Spleen (tissue), 3 donors: ENCODE data around the gene RGS19.
A peak's percentile ranks its signal among the peaks of the same experiment; 100 is the strongest.

Experiments
- POLR2A ChIP-seq, 3 donors: fragments of 450-650 bp; IDR thresholded peaks; one replicate each; pipeline ENCODE4 v1.5.1; 2017; ENCODE audit warnings: antibody characterized with exemption in 3 of 3, mild to moderate bottlenecking in 1 of 3
- POLR2AphosphoS5 ChIP-seq, 3 donors: sonication (generic); formaldehyde crosslinking; IDR thresholded peaks; one replicate each; pipeline ENCODE4 v1.5.1; 2017; ENCODE audit warnings: antibody characterized with exemption in 3 of 3

DNA sequence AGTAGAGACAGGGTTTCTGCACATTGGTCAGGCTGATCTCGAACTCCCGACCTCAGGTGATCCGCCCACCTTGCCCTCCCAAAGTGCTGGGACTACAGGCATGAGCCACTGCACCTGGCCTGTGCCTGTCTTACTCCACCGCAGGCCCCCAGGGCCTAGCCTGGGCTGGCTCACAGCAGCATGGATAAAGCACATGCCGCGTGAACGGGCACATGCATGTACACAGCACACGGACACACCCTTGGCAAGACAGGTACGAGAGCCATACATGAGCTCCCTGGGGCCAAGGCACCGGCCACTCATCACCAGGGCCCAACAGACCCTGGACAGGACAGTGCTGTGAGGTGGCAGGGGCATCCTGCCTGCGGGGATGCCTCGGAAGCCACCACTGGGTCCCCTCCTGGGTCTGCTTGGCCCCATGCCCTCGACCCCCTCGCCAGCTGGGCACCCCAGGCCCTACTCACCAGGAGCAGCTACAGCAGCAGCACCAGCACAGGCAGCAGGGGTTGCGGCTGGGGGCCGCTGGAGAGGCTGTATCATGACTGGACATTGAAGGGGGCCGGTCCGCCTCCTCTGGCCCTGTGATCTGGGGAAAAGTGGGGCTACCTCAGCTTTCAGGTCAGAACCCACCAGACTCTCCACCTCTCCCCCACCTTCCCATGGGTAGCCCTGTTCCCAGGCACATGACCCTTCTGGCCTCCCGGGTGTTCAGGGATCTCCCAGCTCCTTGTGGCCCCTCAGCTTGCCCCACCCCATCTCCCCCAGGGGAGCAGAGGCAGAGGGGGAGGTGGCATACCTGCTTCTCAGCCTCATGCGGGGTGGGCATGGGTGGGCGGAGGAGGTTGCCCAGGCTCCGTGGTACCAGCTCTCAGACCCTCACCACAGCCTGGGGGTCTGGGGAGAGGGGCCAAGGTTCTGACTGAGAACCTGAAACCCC is 3.0 kb downstream of the RGS19 start:
- no peak for TF ChIP-seq POLR2A (IDR thresholded peaks at IDR 0.05)
- peak in 2 of 3 donors; percentile 45 to 61 for TF ChIP-seq POLR2AphosphoS5 (IDR thresholded peaks at IDR 0.05)
